Stimulated activated CD8-positive, alpha-beta memory T cell treated with anti-CD3 and anti-CD28 coated beads, Interleukin-12 subunit alpha, Interleukin-12 subunit beta, amount 100 ng/mL, for 24 hours (primary cell): ENCODE data around the gene NDUFV1.
"Not testable (repeated sequence)": the region's sequence is repeated elsewhere in the genome, so short reads cannot be mapped to it uniquely, and the experiment has no call there.

Source experiments
- DNase-seq: peaks from one replicate; pipeline ENCODE4 v3.0.0-alpha.2; 2020; ENCODE audit errors: extremely low read depth

The NDUFV1 gene

GRCh38 chr11:67626970-67627369 is 20.2 kb downstream of the NDUFV1 start:
- DNase-seq, result no peak

GRCh38 chr11:67627441-67627811 is 20.7 kb downstream of the NDUFV1 start:
- no peak for DNase-seq

- DNase-seq, result no peak
Measured at GRCh38 chr11:67627812-67628624, 21.3 kb downstream of the NDUFV1 start.

- no peak for DNase-seq
Measured at GRCh38 chr11:67628710-67629385, 22.1 kb downstream of the NDUFV1 start.

DNA sequence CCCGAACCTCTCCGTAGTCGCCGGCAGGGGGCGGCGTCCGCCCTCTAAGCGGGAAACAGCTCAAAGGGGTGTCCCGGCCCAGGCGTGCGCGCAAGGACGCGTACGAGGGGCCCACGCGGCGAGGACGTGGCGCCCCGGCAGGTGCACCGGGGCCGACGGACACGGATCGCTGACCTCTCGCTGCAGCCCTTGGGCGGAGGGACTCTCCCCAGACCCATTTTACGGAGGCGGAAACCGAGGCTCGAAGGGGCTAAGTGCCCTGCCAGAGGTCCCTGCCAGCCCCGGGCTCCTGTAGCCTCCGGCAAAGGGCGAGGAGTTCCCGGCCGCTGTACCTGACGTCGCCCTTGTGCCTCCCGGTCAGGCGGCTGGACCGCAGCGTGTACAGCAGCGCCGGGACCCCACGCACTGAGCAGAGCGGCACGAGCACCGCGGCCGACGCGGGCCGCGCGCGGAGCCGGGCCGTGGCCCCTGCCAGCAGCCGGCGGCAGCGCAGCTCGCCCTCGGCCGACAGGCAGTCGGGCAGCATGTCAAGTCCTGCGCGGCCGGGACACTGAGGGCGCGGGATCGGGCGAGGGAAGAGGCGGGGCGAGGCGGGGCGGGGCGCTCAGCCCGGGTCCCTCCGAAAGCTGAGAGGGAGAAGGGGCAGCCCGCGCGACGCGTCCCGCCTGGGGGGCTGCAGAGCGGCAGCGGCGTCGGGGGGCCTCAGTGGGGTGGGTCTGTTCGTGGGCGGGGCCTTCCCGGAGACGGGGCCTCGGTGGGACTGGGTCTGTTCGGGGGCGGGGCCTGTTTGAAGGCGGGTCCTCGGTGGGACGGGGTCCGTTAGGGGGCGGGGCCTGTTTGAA is 22.9 kb downstream of the NDUFV1 start, which contains the start of gene NUDT8:
NUDT8 (minus strand) TSS at position 552 of the 842 bp plus-strand sequence; CDS start at position 526, 26 bp downstream.
- peak; percentile 72 for DNase-seq

DNA sequence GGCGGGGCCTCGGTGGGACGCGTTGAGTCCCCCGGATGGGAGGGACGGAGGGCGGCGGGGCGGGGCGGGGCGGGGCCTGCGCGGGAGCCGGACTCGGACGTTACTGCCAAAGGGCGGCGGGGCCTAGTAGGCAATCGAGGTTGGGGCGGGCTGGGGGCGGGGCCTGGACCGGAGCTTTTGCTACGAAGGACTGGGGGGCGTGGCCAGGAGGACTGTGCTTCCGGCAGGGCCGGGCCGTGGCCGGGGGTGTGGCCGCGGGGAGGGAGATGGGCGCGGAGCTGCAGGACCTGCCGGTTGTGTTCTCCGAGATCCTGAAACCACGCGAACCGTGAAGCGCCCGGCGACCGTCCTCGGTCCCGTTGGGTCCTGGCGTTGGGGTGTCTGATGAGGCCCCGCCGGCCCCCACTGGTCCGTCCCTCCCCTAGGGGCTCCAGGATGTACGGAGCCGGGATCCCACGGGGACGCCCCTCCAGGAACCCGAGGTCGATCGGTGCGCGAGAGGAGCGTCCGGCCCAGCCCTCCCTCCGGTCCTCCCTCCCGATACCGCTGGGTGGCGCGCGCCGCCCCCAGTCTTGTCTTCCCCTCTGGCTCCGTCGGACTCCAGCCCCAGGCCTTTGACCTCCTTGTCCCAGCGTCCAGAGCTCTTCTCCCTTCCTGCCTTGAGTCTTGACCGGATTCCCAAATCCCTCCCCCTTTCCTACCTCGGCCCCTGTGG is 23.6 kb downstream of the NDUFV1 start:
- DNase-seq, result peak; percentile 96

DNA sequence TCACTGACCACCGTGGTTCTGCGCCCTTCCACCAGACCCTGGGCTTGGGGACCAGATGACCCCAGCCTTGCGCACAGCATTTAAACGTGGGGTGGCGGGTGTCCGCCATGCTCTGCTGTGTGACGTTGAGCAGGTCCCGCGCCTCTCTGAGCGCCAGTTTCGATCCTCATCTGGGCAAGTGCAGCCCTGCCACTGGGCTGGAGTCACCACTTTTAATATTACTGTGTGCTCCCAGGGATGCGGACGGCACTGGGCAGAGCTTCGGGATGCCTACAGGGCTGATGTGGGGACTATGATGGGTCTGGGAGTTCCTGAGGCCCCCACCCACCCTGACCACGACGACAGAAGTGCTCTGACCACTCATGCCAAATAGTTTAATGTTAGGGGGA is 24.2 kb downstream of the NDUFV1 start:
- no peak for DNase-seq

GRCh38 chr11:67631411-67631810 is 24.7 kb downstream of the NDUFV1 start:
- DNase-seq, result no peak

DNA sequence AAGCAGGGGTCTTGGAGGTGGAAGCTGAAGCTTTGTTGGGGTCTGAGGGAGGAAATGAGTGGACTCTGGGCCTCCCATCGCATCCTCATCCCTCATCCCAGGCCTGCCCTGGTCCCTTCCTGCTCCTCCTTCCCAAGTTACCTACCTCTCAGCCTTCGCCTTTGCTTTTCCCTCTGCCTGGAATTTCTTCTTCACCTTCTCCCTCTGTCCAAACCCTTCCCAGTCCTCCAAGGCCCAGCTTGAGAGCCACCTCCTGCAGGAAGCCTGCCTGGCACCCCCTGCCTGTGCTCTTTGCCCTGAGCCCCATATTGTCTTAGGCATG is 25.1 kb downstream of the NDUFV1 start:
- DNase-seq, result no peak

DNA sequence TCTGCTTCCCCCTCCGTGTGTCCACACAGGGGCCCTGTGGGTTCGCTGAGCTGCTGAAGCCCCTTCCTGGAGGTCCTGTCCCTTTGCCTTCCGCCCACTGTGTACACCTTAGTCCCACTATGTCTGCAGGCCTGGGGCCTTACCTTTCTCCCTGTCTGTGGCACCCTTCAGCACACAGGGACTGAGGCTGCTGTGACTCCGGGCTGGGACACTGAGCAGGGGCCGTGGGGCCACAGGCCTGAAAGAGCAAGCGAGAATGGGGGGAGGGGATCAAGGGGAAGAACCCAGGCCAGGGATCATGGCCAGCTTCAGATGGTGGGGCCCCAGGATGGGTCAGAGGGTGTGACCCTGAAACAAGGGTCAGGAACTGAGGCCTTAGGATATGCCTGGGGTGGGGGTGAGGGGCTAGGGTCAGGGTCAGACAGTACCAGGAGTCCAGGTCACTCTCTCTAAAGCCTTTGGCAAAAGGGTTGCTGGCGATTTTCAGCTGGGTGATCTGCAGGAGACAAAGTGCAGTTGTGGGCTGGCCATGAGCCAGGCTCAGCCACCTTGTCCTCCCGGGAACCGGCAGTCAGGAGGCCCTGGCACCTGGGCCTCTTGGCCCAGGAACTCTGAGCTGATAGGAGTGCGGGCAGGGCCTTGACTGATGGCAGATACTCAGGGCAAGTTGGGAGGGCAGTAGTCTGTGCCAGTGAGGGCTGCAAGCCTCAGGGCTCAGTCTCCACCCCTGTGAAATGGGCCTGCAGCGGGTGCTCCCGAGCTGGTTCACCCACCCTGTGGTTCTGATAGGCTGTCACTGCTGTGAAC is 25.6 kb downstream of the NDUFV1 start:
- DNase-seq, result no peak

DNA sequence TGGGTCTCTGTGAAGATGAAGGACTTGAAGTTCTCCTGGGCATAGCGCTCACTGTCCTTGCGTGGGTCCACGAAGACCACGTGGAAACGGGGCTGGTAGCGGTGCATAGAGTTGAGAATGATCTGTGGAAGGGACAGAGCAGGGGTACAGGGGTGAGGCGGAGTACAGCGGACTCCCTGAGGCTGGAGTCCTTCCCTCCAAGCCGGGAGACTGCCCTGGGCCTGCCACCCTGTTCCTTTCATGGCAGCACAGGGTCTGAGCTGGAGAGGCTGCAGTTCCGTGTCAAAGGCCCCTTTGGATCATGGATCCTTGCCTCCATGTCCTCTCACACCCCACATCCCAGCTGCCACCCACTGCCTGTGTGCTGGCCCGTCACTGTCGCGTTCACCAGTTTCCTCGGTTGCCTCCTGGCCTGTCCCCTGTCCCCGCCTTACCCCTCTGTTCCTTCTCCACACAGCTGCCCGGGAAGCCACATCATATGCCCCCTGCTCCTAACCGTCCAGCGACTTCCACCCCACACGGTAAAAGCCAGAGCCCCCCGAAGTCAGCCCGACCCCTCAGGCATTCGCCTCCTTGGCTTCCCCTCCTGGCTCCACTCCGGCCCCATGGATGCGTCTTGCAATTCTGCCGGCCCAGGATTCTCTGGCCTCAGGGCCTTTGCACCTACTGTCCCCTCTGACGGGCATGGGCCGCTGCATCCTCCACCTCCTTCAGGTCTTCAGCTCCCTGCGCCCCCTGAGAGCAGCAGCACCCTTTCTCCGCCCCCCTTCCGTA is 26.4 kb downstream of the NDUFV1 start:
- no peak for DNase-seq

GRCh38 chr11:67633758-67634365 is 27.1 kb downstream of the NDUFV1 start:
- DNase-seq, result no peak

GRCh38 chr11:67634366-67635230 is 27.9 kb downstream of the NDUFV1 start:
- no peak for DNase-seq

- no peak for DNase-seq
Measured at GRCh38 chr11:67635231-67635521, 28.4 kb downstream of the NDUFV1 start.

GRCh38 chr11:67636962-67637361 is 30.2 kb downstream of the NDUFV1 start:
- no peak for DNase-seq

- not testable (repeated sequence) for DNase-seq
Measured at GRCh38 chr11:67637441-67637840, 30.7 kb downstream of the NDUFV1 start.

- DNase-seq, result no peak
Measured at GRCh38 chr11:67638535-67639437, 32.0 kb downstream of the NDUFV1 start.

DNA sequence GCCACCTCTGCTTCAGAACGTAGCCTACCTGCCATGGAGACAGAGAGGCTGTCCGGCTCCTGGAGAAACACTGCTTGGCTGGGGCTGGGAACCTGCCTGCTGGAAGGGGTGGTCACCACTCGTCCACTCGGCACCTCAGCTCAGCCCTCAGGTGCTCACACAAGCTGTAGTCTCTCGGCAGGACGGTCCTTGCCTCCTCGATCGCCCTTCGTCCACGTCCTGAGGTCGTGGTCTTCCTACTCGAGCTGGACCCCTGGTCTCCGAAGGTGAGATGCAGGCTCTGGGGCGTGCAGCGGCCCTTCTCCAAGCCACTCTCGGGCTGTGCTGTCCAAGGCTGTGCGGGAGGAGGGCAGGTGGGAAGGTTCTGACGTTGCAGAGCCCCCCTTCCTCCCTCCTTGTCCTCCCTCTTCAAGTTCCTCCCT is 32.7 kb downstream of the NDUFV1 start, which contains the start of gene TBX10:
TBX10 (minus strand) TSS at position 326 of the 422 bp plus-strand sequence; CDS start at position 35, 291 bp downstream.
- no peak for DNase-seq
